OCI-M1 (cell line): ENCODE results near the gene DBNDD2.

Source experiments
- DNase-seq: peaks from one replicate; lab custom pipeline; 2025; lab: John Stamatoyannopoulos, UW

The DBNDD2 gene

GRCh38 chr20:45449528-45449927 is 41.4 kb downstream of the DBNDD2 start:
- no peak for DNase-seq

DNA sequence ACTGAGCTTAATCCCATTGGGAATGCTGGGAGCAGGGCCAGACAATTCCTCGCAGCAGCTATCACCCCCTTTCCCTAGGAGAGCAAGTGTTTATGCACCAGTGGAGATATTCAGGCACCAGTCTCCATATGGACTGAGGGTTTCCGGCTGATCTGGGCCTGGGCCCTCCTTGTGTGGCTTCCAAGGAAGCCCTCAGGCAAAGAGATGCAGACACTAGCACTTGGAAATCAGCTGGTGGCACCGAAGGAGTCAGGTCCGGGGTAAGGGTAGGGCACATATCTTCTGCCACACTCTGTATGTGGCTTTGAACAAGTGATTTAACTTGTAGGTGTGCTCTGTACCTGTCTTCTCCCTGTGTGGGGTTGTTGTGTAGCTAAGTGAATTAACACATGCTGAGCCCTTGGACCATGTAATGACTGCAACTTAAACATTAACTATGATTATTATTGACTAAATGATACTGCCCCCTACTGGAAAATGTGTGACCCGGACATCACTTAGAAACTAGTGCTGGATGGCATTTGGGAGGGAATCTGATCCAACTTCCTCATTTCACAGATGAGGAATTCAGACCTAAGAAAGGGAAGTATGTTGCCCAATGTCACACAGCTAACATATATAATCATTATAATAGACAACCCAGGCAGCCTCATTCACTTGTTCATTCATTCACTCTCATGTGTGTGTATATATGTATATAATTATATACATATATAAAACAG is 42.2 kb downstream of the DBNDD2 start:
- peak; percentile 90 for DNase-seq

- DNase-seq = no peak
Measured at GRCh38 chr20:45452238-45452637, 44.1 kb downstream of the DBNDD2 start.

- DNase-seq = no peak
Measured at GRCh38 chr20:45452772-45453691, 44.9 kb downstream of the DBNDD2 start.

DNA sequence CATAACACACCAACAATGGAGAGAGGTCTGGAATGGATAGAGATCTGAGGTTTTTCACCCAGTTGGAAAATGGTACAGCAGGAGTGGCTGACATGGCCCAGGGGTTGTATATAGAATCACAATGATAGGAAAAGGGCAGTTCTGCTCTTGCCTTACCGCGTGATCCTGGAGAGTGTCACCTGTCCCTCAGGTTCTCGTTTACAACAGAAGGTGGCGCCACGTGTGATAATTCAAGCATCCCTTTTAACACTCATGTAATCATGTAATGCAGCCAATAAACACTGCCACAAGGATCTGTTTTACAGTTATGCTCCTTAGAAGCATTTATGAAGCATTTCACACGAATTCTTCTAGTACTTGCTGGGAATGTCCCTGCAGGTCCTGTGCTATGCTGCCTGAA is 48.5 kb downstream of the DBNDD2 start:
- peak; percentile 31 for DNase-seq

- peak; percentile 16 for DNase-seq
Measured at GRCh38 chr20:45459606-45460005, 51.5 kb downstream of the DBNDD2 start.
